A549 (cell line): ENCODE measurements around the gene APBA1.

Experiments used
- CTCF ChIP-seq: fragments of >200 bp; sonication (Bioruptor Twin); formaldehyde crosslinking; IDR thresholded peaks from 3 replicates; pipeline ENCODE4 v1.5.1; 2016
- EP300 ChIP-seq, 2 experiments: fragments of >200 bp; sonication (Bioruptor Twin); formaldehyde crosslinking; IDR thresholded peaks; 2 replicates in 1 of 2; 3 replicates in 1 of 2; pipeline ENCODE4 v1.6.1; 2016 to 2017

GRCh38 chr9:69582018-69582417, 90.2 kb downstream of the APBA1 start:
- TF ChIP-seq EP300 (IDR thresholded peaks at IDR 0.05), result no peak
- TF ChIP-seq CTCF, result no peak
